ENCODE data around the gene UBE2E1.

DNA sequence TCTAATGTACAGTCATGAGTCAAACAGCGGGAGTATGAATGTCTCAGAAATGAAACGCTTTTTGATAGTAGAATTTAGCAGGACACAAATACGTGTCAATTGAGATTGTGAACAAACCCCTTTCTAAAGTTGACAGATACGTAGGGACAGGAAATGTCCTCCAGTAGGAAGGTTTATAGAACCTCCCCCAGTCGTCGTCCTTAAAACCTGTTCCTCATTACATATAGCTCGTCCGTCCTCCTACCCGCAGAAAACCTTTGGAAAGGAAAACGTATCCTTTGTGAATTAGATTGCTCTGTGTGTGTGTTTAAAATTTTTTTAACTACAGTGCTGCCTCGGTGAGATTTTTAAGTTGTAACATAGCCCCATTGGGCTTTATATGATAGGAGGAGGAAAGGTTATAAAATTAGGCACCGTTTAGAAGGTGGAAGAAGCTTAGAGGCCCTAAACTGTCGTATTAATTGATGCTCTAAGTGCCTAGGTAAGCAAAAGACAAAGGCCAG is 4.1 kb downstream of the UBE2E1 start:
- TF ChIP-seq, protein P1, sequence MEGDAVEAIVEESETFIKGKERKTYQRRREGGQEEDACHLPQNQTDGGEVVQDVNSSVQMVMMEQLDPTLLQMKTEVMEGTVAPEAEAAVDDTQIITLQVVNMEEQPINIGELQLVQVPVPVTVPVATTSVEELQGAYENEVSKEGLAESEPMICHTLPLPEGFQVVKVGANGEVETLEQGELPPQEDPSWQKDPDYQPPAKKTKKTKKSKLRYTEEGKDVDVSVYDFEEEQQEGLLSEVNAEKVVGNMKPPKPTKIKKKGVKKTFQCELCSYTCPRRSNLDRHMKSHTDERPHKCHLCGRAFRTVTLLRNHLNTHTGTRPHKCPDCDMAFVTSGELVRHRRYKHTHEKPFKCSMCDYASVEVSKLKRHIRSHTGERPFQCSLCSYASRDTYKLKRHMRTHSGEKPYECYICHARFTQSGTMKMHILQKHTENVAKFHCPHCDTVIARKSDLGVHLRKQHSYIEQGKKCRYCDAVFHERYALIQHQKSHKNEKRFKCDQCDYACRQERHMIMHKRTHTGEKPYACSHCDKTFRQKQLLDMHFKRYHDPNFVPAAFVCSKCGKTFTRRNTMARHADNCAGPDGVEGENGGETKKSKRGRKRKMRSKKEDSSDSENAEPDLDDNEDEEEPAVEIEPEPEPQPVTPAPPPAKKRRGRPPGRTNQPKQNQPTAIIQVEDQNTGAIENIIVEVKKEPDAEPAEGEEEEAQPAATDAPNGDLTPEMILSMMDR (IDR thresholded peaks at IDR 0.05) = no peak
- no peak for TF ChIP-seq EZH2 (IDR thresholded peaks at IDR 0.05; ENCODE audit: borderline replicate concordance, insufficient read depth, low read depth, low read length, poor library complexity, severe bottlenecking)

All from B cell (primary cell).